HG03457 (cell line): ENCODE data around the gene GZMM.

Source experiments
- ATAC-seq: cut with Tn5 transposase; IDR thresholded peaks from one replicate; pipeline ENCODE4 v1.9.1; 2021; ENCODE audit warnings: moderate number of reproducible peaks; ENCODE audit not compliant: unreplicated experiment

Gene GZMM

GRCh38 chr19:543910-544608, at the start of gene GZMM:
TSS of gene GZMM (plus strand) at chr19:544053. CDS start at chr19:544072, 19 bp downstream.
- no peak for ATAC-seq

GRCh38 chr19:494171-495080, 49.4 kb upstream of the GZMM start:
- no peak for ATAC-seq

- ATAC-seq: no peak
Observed at GRCh38 chr19:495081-495401, 48.8 kb upstream of the GZMM start.

GRCh38 chr19:495402-496111, 48.3 kb upstream of the GZMM start:
- no peak for ATAC-seq

GRCh38 chr19:496112-496665, 47.7 kb upstream of the GZMM start, which contains the start of gene MADCAM1:
TSS of gene MADCAM1 (plus strand) at chr19:496486. CDS start at chr19:496500, 14 bp downstream.
- ATAC-seq: no peak

- ATAC-seq: no peak
Observed at GRCh38 chr19:496986-497385, 46.9 kb upstream of the GZMM start.

GRCh38 chr19:497491-497868, 46.4 kb upstream of the GZMM start:
- ATAC-seq: no peak

GRCh38 chr19:497869-498510, 45.9 kb upstream of the GZMM start:
- no peak for ATAC-seq

- no peak for ATAC-seq
Observed at GRCh38 chr19:498511-498891, 45.4 kb upstream of the GZMM start.

GRCh38 chr19:498977-499623, 44.8 kb upstream of the GZMM start:
- ATAC-seq: no peak

- no peak for ATAC-seq
Observed at GRCh38 chr19:501646-502045, 42.2 kb upstream of the GZMM start.

- ATAC-seq: no peak
Observed at GRCh38 chr19:504616-505015, 39.2 kb upstream of the GZMM start.

GRCh38 chr19:506404-507285, 37.2 kb upstream of the GZMM start:
- peak; percentile 54 for ATAC-seq

- peak; percentile 36 for ATAC-seq
Observed at GRCh38 chr19:507286-508203, 36.3 kb upstream of the GZMM start, which contains the start of gene TPGS1. TSS of gene TPGS1 (plus strand) at chr19:507497. CDS start at chr19:507507, 10 bp downstream.

- no peak for ATAC-seq
Observed at GRCh38 chr19:508204-509150, 35.4 kb upstream of the GZMM start.

- no peak for ATAC-seq
Observed at GRCh38 chr19:510606-511100, 33.2 kb upstream of the GZMM start.
